Measurements from ENCODE around the gene SMAD6.

DNA sequence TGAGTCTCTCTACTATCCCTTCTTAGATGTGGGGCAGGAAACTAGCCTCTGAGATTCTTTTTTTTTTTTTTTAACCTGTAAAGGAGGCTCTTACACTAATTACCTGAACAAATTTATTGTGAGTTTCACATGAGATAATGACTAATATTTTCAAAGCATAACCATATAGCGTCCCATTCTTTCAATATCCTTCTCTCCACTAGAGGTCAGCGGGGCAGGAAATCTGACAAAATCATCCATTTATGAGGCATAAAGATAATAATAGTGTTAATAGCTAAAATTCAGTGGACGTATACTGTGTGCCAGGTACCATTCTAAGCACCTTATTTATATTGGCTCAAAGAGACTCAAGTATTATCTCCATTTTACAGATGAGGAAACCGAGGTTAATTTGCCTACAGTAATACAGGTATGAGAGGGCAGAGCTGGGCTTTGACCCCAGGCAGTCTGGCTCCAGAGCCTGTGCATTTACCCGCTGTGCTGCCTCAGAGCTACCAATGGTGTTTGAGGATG, 16.3 kb upstream of the SMAD6 start:
- TF ChIP-seq CTCF (conservative IDR thresholded peaks at IDR 0.05), result peak; percentile 50
- no peak for TF ChIP-seq ZFX (IDR thresholded peaks at IDR 0.05)
